Neuron (in vitro differentiated cells): ENCODE results near the gene HPGDS.
"Not testable (repeated sequence)": the region's sequence is repeated elsewhere in the genome, so short reads cannot be mapped to it uniquely, and the experiment has no call there.

Experiments
- H2AFZ ChIP-seq: one replicate; pipeline ENCODE4 v1.6.1; 2013; ENCODE audit warnings: low read depth, mild to moderate bottlenecking, inconsistent platforms, low read length, moderate library complexity
- H3K27me3 ChIP-seq: one replicate; pipeline ENCODE4 v1.6.1; 2013; ENCODE audit warnings: low read length; ENCODE audit not compliant: insufficient read depth
- H3K36me3 ChIP-seq: one replicate; pipeline ENCODE4 v1.6.1; 2013; ENCODE audit warnings: low read length; ENCODE audit not compliant: insufficient read depth
- H3K4me1 ChIP-seq: one replicate; pipeline ENCODE4 v1.6.1; 2013; ENCODE audit warnings: low read length; ENCODE audit not compliant: insufficient read depth
- H3K4me3 ChIP-seq: 2 replicates; pipeline ENCODE4 v1.5.1; 2013; ENCODE audit warnings: mild to moderate bottlenecking, low read length, moderate library complexity
- H3K9me3 ChIP-seq: one replicate; pipeline ENCODE4 v1.6.1; 2013; ENCODE audit warnings: low read length

HPGDS gene

DNA sequence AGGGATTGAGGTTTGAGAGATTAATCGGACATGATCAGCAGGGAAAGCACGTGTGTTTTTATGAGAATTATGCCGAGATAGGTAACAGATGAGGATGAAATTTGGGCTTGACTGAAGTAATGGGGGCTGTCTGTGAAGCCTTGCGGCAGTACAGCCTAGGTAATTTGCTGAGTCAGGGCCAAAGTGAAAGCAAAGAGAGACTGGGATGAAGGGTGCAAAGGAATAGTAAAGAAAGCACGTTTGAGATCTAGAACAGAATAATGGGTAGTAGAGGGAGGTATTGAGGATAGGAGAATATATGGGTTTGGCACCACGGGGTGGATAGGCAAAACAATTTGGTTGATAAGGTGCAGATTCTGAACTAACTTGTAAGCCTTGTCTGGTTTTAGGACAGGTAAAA is 47.2 kb downstream of the HPGDS start:
- H3K4me1 ChIP-seq, H3K27me3 ChIP-seq, H3K9me3 ChIP-seq, H2AFZ ChIP-seq, H3K4me3 ChIP-seq: not testable (repeated sequence)
- H3K36me3 ChIP-seq, result peaks cover 18% of the 10 kb centered on the region

DNA sequence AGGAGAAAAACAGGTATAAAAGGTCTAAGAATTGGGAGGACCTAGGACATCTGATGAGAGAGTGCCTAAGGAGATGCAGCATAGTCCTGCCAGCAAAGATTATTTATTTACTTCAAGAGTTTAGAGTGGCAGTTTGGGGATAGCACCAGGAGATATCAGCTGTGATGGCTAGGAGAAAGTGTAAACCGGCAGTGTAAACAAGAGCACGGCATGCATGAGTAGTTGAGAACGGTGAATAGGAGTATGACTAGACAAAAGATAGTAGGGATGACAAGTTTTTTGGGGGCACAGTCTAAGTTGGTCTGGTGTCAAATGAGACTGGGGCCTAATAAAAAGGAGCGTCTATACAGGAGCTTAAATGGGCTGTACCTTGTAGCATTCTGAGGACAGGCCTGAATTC is 48.7 kb downstream of the HPGDS start:
- H3K4me1 ChIP-seq, H3K9me3 ChIP-seq, H2AFZ ChIP-seq, H3K4me3 ChIP-seq, H3K27me3 ChIP-seq: not testable (repeated sequence)
- H3K36me3 ChIP-seq, result peaks cover 30% of the 10 kb centered on the region

DNA sequence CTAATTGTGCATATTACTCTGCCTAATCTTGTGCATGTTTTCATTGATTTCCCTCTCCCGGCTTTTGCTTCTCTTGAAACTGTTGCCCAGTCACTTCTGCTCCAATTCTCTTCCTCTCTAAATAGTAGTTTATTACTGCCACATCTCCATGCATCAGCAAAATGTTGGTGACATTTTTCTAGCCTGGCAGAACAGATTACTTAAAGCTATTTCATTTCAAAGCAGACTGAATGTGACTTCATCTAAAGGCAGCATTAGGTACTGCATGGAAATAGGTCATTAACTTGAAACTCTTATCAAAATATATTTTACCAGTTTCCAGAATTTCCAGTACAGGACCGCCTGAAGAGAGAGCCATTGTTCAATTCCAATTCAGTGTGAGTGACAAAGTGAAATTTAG is 52.4 kb downstream of the HPGDS start:
- no peaks in the 10 kb centered on the region for H3K27me3 ChIP-seq
- peaks cover 59% of the 10 kb centered on the region for H3K36me3 ChIP-seq
- H3K9me3 ChIP-seq, result no peaks in the 10 kb centered on the region
- no peak overlapping the region for H2AFZ ChIP-seq
- H3K4me3 ChIP-seq, result no peak overlapping the region
- H3K4me1 ChIP-seq, result no peaks in the 10 kb centered on the region

DNA sequence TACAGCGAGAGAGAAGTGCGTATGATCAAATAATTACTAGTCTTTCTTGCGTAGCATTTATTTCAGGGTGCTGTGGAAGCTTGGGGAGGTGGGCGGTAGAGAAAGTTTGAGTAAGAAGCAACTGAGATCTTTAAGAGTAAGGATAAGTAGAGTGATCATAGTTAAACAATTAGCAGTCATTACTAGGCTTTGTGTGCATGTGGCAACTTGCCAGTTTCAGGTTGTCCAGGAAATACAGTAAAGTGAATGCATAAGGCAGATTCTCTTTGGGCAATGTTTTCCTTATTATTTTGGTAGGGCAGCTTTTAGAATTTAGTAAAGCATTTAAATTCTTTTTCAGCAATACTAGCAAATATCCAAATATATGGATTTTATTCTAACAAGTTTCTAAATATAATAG is 57.0 kb downstream of the HPGDS start:
- H3K9me3 ChIP-seq, result peaks cover 2% of the 10 kb centered on the region
- H3K4me1 ChIP-seq, result no peaks in the 10 kb centered on the region
- H3K36me3 ChIP-seq, result peaks cover 80% of the 10 kb centered on the region
- no peaks in the 10 kb centered on the region for H3K27me3 ChIP-seq
- no peak overlapping the region for H3K4me3 ChIP-seq
- H2AFZ ChIP-seq, result no peak overlapping the region

DNA sequence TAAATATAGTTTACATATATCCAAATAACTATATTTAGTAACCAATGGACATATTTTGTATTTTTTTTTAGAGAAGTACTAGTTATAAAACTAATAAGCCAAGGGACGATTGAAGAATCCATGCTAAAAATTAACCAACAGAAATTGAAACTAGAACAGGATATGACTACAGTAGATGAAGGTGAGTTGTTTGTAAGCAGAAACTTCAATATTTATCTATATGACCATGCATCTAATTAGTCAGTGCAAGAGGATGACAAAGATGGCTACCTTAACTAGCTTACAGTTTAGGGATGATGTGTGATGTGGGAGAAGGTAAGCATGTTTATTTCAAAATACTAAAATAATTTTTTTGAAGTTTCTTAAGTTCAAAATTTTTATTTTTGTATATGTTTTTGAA is 57.7 kb downstream of the HPGDS start:
- no peak overlapping the region for H2AFZ ChIP-seq
- peaks cover 2% of the 10 kb centered on the region for H3K9me3 ChIP-seq
- H3K36me3 ChIP-seq, result peaks cover 81% of the 10 kb centered on the region
- H3K4me3 ChIP-seq, result no peak overlapping the region
- no peaks in the 10 kb centered on the region for H3K4me1 ChIP-seq
- no peaks in the 10 kb centered on the region for H3K27me3 ChIP-seq

DNA sequence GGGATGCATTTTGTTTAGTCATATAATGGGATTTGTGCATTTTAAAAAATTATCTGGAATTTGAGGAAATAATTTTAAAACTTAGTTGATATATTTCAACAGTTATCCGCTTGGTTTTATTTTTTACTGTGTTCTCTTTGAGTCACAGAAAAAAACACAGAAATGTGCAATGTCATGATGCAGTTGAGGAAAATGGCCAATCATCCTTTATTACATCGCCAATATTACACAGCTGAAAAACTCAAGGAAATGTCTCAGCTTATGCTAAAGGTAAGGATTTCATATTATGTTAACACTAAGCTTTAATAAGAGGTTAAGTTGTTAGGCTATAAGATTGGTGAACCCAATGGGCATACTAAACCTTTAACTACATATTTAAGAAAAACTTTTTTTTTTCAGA is 63.9 kb downstream of the HPGDS start:
- H3K4me1 ChIP-seq, result no peaks in the 10 kb centered on the region
- peaks cover 2% of the 10 kb centered on the region for H3K9me3 ChIP-seq
- no peak overlapping the region for H3K4me3 ChIP-seq
- no peak overlapping the region for H2AFZ ChIP-seq
- H3K36me3 ChIP-seq, result peaks cover 86% of the 10 kb centered on the region
- H3K27me3 ChIP-seq, result no peaks in the 10 kb centered on the region

DNA sequence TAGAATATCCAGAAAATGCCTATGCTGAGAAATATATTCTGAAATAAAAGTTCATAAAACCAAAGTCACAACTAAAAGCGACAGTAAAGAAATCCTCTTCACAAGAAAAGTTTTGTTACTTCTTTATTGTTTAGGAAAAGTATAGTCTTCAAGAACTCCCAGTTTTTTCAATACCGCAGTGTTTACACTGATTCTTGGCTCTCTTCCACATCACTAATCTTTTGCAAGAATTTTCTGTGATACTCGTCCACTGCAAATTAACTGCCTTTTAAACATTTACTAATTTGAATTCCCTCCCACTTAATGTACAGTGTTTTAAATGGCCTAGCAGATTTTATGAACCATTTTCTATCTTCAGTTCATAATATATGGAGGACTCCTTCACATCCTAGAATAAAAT is 65.1 kb downstream of the HPGDS start:
- Histone ChIP-seq H2AFZ (no peak overlapping the region), H3K27me3 (no peaks in the 10 kb centered on the region), H3K4me1 (no peaks in the 10 kb centered on the region), H3K9me3 (peaks cover 2% of the 10 kb centered on the region), H3K36me3 (peaks cover 87% of the 10 kb centered on the region), H3K4me3 (no peak overlapping the region)

DNA sequence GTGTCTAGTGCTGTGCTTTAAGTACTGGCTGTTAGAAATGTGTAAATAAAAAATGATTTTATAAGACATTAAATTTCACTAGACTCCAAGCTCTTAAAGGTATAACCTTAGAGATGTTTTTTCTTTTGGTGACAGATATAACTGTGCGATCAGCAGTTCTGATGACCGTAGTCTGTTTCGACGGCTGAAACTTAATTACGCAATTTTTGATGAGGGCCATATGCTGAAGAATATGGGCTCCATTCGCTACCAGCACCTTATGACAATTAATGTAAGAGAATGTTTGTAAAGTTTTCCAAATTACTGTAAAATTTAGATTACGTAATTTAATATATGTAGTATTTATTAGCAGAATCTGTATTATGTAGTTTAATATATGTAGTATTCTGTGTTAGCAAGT is 66.4 kb downstream of the HPGDS start:
- Histone ChIP-seq H3K27me3 (no peaks in the 10 kb centered on the region), H3K9me3 (no peaks in the 10 kb centered on the region), H3K4me1 (no peaks in the 10 kb centered on the region), H3K4me3 (no peak overlapping the region), H2AFZ (no peak overlapping the region), H3K36me3 (peaks cover 89% of the 10 kb centered on the region)

DNA sequence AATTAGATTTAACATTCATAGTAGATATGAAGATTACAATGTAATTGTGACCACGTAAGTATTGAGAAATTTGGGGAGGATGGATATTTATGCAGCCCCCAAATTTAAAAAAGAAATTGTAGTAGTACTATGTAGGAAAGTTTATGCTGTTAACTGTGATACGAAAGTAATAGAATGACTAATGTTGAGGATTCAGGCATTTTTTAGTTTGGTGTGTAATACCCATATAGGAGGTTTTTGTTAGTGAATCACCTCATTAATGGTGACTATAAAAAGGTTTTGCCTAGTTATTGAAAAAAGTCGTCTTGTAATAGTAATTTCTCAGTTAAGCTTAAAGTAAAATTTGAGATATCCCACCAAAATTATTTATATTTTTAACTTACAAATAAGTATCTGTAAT is 67.7 kb downstream of the HPGDS start:
- H3K36me3 ChIP-seq, result peaks cover 88% of the 10 kb centered on the region

DNA sequence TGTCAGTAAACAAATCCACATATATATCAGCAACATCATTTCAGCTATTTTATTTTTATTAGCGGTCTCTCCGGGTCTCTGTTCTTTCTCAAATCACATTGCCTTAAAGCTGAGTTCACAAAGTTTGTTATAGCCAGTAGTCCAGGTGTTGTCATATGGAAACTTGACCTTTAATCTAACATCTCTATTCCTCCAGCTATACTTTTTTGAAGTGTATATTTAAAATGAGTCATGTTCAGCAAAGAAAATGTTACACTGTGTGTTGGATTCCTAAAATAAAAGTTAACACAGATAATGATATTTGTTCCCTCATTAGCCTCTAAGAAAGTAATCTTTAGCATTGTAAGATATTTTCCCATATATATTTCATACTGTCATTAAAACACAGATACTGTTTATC is 71.4 kb downstream of the HPGDS start:
- H3K27me3 ChIP-seq, result no peaks in the 10 kb centered on the region
- no peak overlapping the region for H3K4me3 ChIP-seq
- no peak overlapping the region for H2AFZ ChIP-seq
- no peaks in the 10 kb centered on the region for H3K9me3 ChIP-seq
- no peaks in the 10 kb centered on the region for H3K4me1 ChIP-seq
- peaks cover 72% of the 10 kb centered on the region for H3K36me3 ChIP-seq

More for the DNA sequence above, 67.7 kb downstream of the HPGDS start:
- Histone ChIP-seq H3K4me3 (no peak overlapping the region), H2AFZ (no peak overlapping the region), H3K4me1 (no peaks in the 10 kb centered on the region), H3K9me3 (no peaks in the 10 kb centered on the region), H3K27me3 (no peaks in the 10 kb centered on the region)

DNA sequence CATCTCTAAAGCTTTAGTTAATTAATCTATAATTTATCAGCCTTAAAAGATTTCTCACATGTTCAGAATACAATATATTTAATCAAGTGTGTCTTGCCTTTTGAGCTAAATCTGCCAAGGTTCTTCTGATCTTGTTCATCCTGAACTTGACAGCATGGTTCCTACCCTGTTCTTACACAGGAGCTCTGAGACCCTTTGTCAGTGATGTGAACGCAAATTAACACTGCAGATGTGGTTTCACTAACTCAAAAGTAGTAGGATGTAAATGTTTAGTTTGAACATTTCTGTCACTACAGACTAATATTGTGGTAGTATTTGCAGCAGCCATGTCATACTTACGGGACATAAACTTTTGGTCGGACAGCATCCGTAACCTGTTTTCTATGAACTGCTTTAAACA is 75.6 kb downstream of the HPGDS start:
- Histone ChIP-seq H3K9me3 (no peaks in the 10 kb centered on the region), H3K27me3 (no peaks in the 10 kb centered on the region), H3K4me3 (no peak overlapping the region), H2AFZ (no peak overlapping the region), H3K36me3 (peaks cover 65% of the 10 kb centered on the region), H3K4me1 (no peaks in the 10 kb centered on the region)

DNA sequence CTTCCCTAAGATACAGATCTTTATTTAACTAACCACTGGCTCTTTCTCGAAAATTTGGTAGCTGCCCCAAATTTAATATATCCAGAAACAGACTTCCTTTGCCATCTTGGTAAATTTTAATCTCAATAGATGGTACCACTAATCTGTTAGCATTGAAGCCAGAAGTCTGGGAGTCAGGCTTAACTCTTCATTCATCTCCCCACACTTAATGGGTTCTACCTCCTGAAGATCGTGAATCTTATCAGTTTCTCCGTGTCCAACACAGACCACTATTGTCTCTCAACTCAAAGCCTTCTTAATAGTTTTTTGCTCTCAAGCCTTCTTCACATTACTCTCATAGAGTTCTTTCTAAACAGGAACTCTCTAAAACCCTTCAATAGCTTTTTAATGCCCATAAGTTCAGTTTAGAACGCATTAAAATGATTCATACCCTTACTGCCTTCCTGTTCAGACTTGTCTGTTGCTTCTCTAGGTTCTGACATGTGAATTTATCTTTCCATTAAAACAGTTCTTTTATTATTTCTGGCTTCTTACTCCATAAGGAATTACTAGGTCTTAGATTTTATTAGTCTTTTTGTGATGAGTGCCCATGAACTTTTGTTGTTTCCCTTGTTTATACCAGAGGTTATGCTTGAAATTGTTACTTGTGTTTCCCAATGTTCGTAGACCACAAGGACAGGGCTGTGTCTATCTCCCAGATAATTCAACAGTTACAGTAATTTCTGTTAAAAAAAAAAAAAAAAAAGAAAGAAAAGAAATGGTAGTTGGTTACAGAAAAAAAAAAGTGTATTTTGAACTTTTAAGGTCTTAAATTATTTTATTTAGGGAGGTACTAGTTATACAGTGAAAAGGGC is 80.2 kb downstream of the HPGDS start:
- H3K27me3 ChIP-seq, result no peaks in the 10 kb centered on the region
- no peaks in the 10 kb centered on the region for H3K4me1 ChIP-seq
- H3K36me3 ChIP-seq, result peaks cover 64% of the 10 kb centered on the region
- H3K4me3 ChIP-seq, result no peak overlapping the region
- H2AFZ ChIP-seq, result no peak overlapping the region
- no peaks in the 10 kb centered on the region for H3K9me3 ChIP-seq

DNA sequence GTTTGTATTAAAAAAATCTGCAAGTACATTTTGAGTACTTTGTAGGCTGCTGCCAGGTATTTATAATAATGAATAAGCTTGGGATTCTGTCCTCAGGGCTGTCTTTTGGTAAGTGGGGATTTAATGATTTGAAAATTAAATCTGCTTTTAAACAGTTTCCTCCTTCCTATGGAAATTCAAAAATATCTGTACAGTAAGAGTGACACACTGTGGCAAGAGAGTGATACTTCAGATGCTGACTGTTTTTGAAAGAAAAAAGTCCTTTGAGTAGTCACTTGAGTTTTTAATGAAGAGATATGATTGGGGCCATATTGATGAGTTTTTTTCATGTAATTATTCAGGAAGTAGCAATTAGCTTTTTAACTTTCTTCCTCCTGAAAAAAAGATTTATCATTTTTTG is 85.8 kb downstream of the HPGDS start:
- H3K36me3 ChIP-seq, result peaks cover 53% of the 10 kb centered on the region
- H2AFZ ChIP-seq, result no peak overlapping the region
- H3K4me3 ChIP-seq, result no peak overlapping the region
- H3K27me3 ChIP-seq, result no peaks in the 10 kb centered on the region
- no peaks in the 10 kb centered on the region for H3K9me3 ChIP-seq
- H3K4me1 ChIP-seq, result no peaks in the 10 kb centered on the region
